Adrenal gland (tissue), 5 donors: ENCODE results near the gene RPAP3.

ENCODE experiments used
- POLR2A ChIP-seq, 2 donors: fragments of 450-650 bp; IDR thresholded peaks; one replicate each; pipeline ENCODE4 v1.6.1; 2017; ENCODE audit warnings: antibody characterized with exemption in 2 of 2, mild to moderate bottlenecking in 2 of 2, moderate library complexity in 1 of 2
- TF ChIP-seq, protein P1 (sequence below), 6 experiments: fragments of 450-650 bp in 4 of 6; fragments of 200-600 bp in 2 of 6; sonication (generic) in 1 of 6; IDR thresholded peaks; 1 replicate in 5 of 6; 2 replicates in 1 of 6; pipeline versions ENCODE4 v1.5.1 to v1.8.0; 2016 to 2021; ENCODE audit warnings: antibody characterized with exemption in 6 of 6, mild to moderate bottlenecking in 2 of 6, moderate library complexity in 1 of 6
- donor health status: DM: no; HTN: no; CAD: no.

DNA sequence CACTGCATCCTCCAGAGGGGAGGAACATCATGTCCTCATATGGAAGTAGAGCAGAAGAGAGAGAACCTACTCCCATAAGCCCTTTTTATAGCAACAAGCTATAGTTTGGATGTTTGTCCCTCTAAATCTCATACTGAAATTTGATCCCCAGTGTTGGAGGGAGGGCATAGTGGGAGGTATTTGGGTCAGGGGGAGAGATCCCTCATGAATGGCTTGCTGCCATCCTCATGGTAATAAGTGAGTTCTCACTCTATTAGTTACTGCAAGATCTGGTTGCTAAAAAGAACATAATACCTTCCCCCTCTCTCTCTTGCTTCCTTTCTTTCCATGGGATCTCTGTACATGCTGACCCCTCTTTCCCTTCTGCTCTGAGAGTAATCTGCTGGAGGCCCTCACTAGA lies 93.9 kb downstream of the RPAP3 start:
- TF ChIP-seq, protein P1, sequence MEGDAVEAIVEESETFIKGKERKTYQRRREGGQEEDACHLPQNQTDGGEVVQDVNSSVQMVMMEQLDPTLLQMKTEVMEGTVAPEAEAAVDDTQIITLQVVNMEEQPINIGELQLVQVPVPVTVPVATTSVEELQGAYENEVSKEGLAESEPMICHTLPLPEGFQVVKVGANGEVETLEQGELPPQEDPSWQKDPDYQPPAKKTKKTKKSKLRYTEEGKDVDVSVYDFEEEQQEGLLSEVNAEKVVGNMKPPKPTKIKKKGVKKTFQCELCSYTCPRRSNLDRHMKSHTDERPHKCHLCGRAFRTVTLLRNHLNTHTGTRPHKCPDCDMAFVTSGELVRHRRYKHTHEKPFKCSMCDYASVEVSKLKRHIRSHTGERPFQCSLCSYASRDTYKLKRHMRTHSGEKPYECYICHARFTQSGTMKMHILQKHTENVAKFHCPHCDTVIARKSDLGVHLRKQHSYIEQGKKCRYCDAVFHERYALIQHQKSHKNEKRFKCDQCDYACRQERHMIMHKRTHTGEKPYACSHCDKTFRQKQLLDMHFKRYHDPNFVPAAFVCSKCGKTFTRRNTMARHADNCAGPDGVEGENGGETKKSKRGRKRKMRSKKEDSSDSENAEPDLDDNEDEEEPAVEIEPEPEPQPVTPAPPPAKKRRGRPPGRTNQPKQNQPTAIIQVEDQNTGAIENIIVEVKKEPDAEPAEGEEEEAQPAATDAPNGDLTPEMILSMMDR (IDR thresholded peaks at IDR 0.05): no peak
- no peak for TF ChIP-seq POLR2A (IDR thresholded peaks at IDR 0.05)
